SU-DHL-6 (cell line): ENCODE data around the gene KCNJ1.

ENCODE experiments used
- EZH2phosphoT487 ChIP-seq: fragments of 200-600 bp; sonication (generic), shearing (Covaris generic); conservative IDR thresholded peaks from 2 replicates; pipeline ENCODE4 v1.6.1; 2018; ENCODE audit warnings: mild to moderate bottlenecking, antibody characterized with exemption, low read length, moderate library complexity, mixed read lengths
- TF ChIP-seq, protein P1 (sequence below): fragments of 200-600 bp; sonication (generic); IDR thresholded peaks from one replicate; pipeline ENCODE4 v1.5.1; 2017; ENCODE audit warnings: antibody characterized with exemption, mild to moderate bottlenecking, low read length, moderate library complexity; ENCODE audit not compliant: insufficient read depth, poor library complexity, severe bottlenecking

DNA sequence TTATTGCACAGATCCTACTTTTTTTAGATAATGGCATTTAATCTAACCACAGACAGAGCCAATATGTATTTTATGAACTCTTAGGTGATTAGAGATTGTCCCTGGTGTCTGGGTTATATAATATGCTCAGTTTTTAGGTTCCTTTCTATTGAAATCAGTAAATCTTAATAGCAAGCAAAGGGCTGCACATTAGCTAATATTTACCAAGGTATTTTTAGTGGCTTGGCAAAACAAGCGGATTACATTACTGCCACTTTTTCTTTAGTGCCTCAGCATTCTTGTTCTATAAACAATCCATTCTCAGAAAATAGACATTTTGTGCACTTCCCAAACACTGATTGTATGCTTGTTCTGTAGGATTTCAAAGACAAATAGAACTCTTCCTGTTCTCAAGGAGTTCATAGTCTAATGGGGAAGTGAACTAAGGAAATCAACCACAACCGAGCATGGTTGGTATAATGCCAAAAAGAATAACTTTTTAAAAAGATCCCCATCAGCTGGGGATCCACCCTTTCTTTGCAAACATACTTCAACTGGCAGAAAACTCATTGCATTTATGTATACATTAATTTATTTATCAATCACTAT lies 23.8 kb downstream of the KCNJ1 start:
- no peak for TF ChIP-seq EZH2phosphoT487
- TF ChIP-seq, protein P1, sequence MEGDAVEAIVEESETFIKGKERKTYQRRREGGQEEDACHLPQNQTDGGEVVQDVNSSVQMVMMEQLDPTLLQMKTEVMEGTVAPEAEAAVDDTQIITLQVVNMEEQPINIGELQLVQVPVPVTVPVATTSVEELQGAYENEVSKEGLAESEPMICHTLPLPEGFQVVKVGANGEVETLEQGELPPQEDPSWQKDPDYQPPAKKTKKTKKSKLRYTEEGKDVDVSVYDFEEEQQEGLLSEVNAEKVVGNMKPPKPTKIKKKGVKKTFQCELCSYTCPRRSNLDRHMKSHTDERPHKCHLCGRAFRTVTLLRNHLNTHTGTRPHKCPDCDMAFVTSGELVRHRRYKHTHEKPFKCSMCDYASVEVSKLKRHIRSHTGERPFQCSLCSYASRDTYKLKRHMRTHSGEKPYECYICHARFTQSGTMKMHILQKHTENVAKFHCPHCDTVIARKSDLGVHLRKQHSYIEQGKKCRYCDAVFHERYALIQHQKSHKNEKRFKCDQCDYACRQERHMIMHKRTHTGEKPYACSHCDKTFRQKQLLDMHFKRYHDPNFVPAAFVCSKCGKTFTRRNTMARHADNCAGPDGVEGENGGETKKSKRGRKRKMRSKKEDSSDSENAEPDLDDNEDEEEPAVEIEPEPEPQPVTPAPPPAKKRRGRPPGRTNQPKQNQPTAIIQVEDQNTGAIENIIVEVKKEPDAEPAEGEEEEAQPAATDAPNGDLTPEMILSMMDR, result no peak
